OCI-LY3 (cell line): ENCODE results near the gene ITPKA.

Experiments used
- CTCF ChIP-seq: fragments of 200-600, 300-600 bp; sonication (generic); IDR thresholded peaks from 2 replicates; pipeline ENCODE4 v1.5.1; 2014; ENCODE audit warnings: antibody characterized with exemption, low read length, low read depth
- EZH2phosphoT487 ChIP-seq: fragments of 200-600 bp; shearing (Covaris generic); IDR thresholded peaks from 2 replicates; pipeline ENCODE4 v1.6.1; 2018; ENCODE audit warnings: antibody characterized with exemption, mixed run types, low read depth

GRCh38 chr15:41489641-41490040 lies 4.0 kb upstream of the ITPKA start:
- TF ChIP-seq CTCF (no peak), EZH2phosphoT487 (no peak)
